Mesendoderm (in vitro differentiated cells): Measurements from ENCODE around the gene SAT2.
A peak's percentile ranks its signal among the peaks of the same experiment; 100 is the strongest.

Source experiments
- DNase-seq: peaks from one replicate; pipeline ENCODE4 v3.0.0; 2013
- H2AK5ac ChIP-seq: 2 replicates; pipeline ENCODE4 v1.6.1; 2013; ENCODE audit warnings: low read length, inconsistent platforms
- H2BK120ac ChIP-seq: 2 replicates; pipeline ENCODE4 v1.6.1; 2013; ENCODE audit warnings: low read depth, mild to moderate bottlenecking, low read length, moderate library complexity, mixed read lengths
- H2BK15ac ChIP-seq: replicated peaks from 2 replicates; pipeline ENCODE4 v1.6.1; 2013; ENCODE audit warnings: low read depth, mild to moderate bottlenecking, moderate library complexity
- H2BK5ac ChIP-seq: 2 replicates; pipeline ENCODE4 v1.6.1; 2013; ENCODE audit warnings: low read length, inconsistent platforms
- H3K18ac ChIP-seq: 2 replicates; pipeline ENCODE4 v1.6.1; 2013; ENCODE audit warnings: mild to moderate bottlenecking, low read length, mixed read lengths
- H3K23ac ChIP-seq: one replicate; pipeline ENCODE4 v1.6.1; 2013; ENCODE audit warnings: low read length
- H3K27ac ChIP-seq: 2 replicates; pipeline ENCODE4 v1.5.1; 2013; ENCODE audit warnings: low read depth, mild to moderate bottlenecking, inconsistent platforms, low read length, moderate library complexity
- H3K27me3 ChIP-seq: 2 replicates; pipeline ENCODE4 v1.6.1; 2013; ENCODE audit warnings: low read length, control low read depth, mild to moderate bottlenecking, inconsistent platforms; ENCODE audit not compliant: insufficient read depth, poor library complexity
- H3K36me3 ChIP-seq: 2 replicates; pipeline ENCODE4 v1.6.1; 2013; ENCODE audit warnings: low read length, inconsistent platforms; ENCODE audit not compliant: control insufficient read depth, insufficient read depth
- H3K4ac ChIP-seq: one replicate; pipeline ENCODE4 v1.6.1; 2013; ENCODE audit warnings: low read depth, mild to moderate bottlenecking, low read length, moderate library complexity
- H3K4me1 ChIP-seq: 2 replicates; pipeline ENCODE4 v1.6.1; 2013; ENCODE audit warnings: low read depth, low read length, inconsistent platforms; ENCODE audit not compliant: control insufficient read depth
- H3K4me2 ChIP-seq: 2 replicates; pipeline ENCODE4 v1.6.1; 2013; ENCODE audit warnings: low read length
- H3K4me3 ChIP-seq: 2 replicates; pipeline ENCODE4 v1.5.1; 2013; ENCODE audit warnings: mild to moderate bottlenecking, low read length
- H3K56ac ChIP-seq: one replicate; pipeline ENCODE4 v1.6.1; 2013; ENCODE audit warnings: low read length
- H3K79me1 ChIP-seq: 2 replicates; pipeline ENCODE4 v1.6.1; 2013; ENCODE audit warnings: low read length, inconsistent platforms
- H3K79me2 ChIP-seq: 2 replicates; pipeline ENCODE4 v1.6.1; 2013; ENCODE audit warnings: mild to moderate bottlenecking, low read length; ENCODE audit not compliant: control insufficient read depth, insufficient read depth
- H3K9ac ChIP-seq: 2 replicates; pipeline ENCODE4 v1.6.1; 2013; ENCODE audit warnings: low read length, inconsistent platforms
- H4K5ac ChIP-seq: one replicate; pipeline ENCODE4 v1.6.1; 2013; ENCODE audit warnings: low read length
- H4K8ac ChIP-seq: one replicate; pipeline ENCODE4 v1.6.1; 2013; ENCODE audit warnings: low read depth, mild to moderate bottlenecking, control low read depth, low read length, moderate library complexity
- WGBS: extraction: QIAGEN DNeasy Blood & Tissue Kit; methylation state at CpG from one replicate; pipeline ENCODE4 v1.1.7; 2013; ENCODE audit warnings: low lambda C conversion rate, missing lambda C conversion rate; ENCODE audit not compliant: insufficient coverage; ENCODE audit errors: extremely low coverage; 5-methylcytosine and 5-hydroxymethylcytosine counted together

SAT2 gene

DNA sequence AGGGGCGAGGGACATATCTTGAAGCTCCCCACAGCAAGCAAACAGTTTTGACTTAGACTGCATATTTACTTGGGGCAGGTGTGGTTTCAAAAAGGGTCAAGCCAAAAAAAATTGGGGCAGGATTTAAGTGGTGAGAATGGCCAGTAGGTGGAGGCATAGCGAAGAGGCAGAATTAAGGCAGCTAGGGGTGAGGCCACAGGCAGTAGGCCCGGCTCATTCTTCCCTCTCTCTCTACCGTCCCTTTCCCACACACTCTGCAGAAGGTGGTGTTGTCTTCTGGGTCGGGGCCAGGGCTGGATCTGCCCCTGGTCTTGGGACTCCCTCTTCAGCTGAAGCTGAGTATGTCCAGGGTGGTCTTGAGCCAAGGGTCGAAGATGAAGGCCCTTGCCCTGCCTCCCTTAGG, 4.9 kb upstream of the SAT2 start:
- H2BK5ac ChIP-seq: no peak overlapping the region
- no peak overlapping the region for H3K27ac ChIP-seq
- no peaks in the 10 kb centered on the region for H3K36me3 ChIP-seq
- H2AK5ac ChIP-seq: no peak overlapping the region
- H3K9ac ChIP-seq: peak overlapping the region; percentile 41
- H2BK15ac ChIP-seq: no peak overlapping the region
- H3K4me1 ChIP-seq: no peaks in the 10 kb centered on the region
- H3K79me1 ChIP-seq: no peaks in the 10 kb centered on the region
- DNase-seq: peak; percentile 81
- H3K4me3 ChIP-seq: no peak overlapping the region
- H3K23ac ChIP-seq: no peak overlapping the region
- H4K8ac ChIP-seq: no peak overlapping the region
- no CpG with 5 or more reads among the region's 6 CpGs for WGBS
- H4K5ac ChIP-seq: no peak overlapping the region
- no peaks in the 10 kb centered on the region for H3K79me2 ChIP-seq
- H3K56ac ChIP-seq: peak overlapping the region; percentile 77
- H3K27me3 ChIP-seq: no peaks in the 10 kb centered on the region
- no peak overlapping the region for H3K4ac ChIP-seq
- no peak overlapping the region for H3K4me2 ChIP-seq
- H3K18ac ChIP-seq: no peak overlapping the region
- no peak overlapping the region for H2BK120ac ChIP-seq

DNA sequence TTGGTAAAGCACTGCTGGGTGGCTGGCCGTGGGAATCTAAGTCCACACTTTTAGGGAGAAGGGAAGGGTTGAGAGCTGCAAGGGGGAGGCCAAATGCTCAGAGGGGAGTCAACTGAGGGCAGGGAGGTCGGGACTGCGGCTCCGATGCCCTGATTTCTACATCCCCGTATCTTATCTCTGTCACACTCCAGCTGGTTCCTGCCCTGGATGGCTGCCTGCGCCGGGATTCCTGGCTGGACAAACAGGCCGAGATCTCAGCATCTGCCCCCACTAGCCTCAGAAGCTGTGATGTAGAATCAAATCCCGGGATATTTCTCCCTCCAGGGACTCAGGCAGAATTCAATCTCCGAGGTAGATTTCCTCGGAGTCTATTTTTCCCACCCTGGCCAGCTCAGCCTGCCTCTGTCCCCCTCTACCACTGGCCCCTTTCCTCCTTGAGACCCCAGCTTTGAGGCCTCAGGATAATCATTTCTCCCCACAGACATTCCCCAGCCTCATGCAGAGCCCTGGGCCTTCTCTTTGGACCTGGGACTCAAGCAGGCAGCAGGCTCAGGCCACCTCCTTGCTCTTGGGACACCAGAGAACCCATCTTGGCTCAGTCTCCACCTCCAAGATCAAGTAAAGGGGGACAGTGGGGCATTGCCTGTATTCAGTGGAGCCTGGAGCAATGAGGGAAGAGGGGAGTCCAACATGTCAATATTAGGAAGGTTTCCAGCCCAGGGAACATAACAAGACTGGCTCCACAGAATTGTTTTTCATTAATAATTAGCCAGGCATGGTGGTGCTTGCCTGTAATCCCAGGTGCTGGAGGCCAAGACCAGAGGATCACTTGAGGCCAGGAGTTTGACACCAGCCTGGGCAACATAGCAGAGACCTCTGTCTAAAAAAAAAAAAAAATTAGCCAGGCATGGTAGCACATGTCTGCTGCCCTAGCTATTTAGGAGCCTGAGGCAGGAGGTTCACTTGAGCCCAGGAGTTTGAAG, 4.1 kb upstream of the SAT2 start:
- no peak overlapping the region for H3K27ac ChIP-seq
- H2BK15ac ChIP-seq: no peak overlapping the region
- H3K9ac ChIP-seq: no peak overlapping the region
- no peak overlapping the region for H4K5ac ChIP-seq
- no CpG with 5 or more reads among the region's 11 CpGs for WGBS
- H3K4me2 ChIP-seq: no peak overlapping the region
- H3K79me2 ChIP-seq: no peaks in the 10 kb centered on the region
- H3K56ac ChIP-seq: no peak overlapping the region
- H2BK120ac ChIP-seq: no peak overlapping the region
- H3K36me3 ChIP-seq: no peaks in the 10 kb centered on the region
- H3K4me3 ChIP-seq: no peak overlapping the region
- no peak overlapping the region for H4K8ac ChIP-seq
- peaks cover 2% of the 10 kb centered on the region for H3K4me1 ChIP-seq
- H3K18ac ChIP-seq: no peak overlapping the region
- no peak for DNase-seq
- H2BK5ac ChIP-seq: no peak overlapping the region
- H2AK5ac ChIP-seq: no peak overlapping the region
- H3K4ac ChIP-seq: no peak overlapping the region
- no peaks in the 10 kb centered on the region for H3K27me3 ChIP-seq
- no peak overlapping the region for H3K23ac ChIP-seq
- H3K79me1 ChIP-seq: no peaks in the 10 kb centered on the region

DNA sequence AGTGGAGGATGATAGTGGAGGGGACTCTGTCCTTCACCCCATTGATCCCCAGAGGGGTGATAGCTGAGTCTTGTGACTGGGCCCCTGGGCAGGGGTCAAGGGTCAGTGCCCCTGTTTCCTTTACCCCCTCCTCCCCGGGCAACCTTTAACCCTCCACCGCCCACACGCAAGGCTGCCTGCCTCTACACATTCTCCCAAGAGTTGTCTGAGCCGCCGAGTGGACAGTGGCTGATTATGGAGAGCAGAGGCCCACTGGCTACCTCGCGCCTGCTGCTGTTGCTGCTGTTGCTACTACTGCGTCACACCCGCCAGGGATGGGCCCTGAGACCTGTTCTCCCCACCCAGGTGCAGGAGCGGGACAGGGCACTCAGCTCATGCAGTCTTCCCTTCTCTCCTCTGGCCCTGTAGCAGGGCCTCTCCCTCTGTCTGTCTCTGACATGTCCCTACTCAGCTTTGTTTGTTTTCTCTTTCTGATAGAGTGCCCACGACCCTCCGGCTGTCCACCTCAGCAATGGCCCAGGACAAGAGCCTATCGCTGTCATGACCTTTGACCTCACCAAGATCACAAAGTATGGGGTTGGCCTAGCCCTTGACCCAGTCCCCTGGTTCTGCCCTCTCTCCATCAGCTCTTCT, 2.4 kb upstream of the SAT2 start, which contains the start of gene SHBG:
SHBG (plus strand) TSS at position 197 of the 633 bp plus-strand sequence; CDS start at position 235, 38 bp downstream.
- WGBS: no CpG with 5 or more reads among the region's 13 CpGs
- no peak within 1 kb of the TSS for H2AK5ac ChIP-seq
- no peak within 1 kb of the TSS for H3K23ac ChIP-seq
- H3K4me3 ChIP-seq: no peak within 1 kb of the TSS
- no peak within 1 kb of the TSS for H4K8ac ChIP-seq
- peaks cover 3% of the 10 kb centered on the region for H3K79me1 ChIP-seq
- H3K56ac ChIP-seq: no peak within 1 kb of the TSS
- H3K79me2 ChIP-seq: no peaks in the 10 kb centered on the region
- H4K5ac ChIP-seq: no peak within 1 kb of the TSS
- H3K27me3 ChIP-seq: no peaks in the 10 kb centered on the region
- no peak for DNase-seq
- H3K4me1 ChIP-seq: peaks cover 4% of the 10 kb centered on the region
- H2BK120ac ChIP-seq: no peak within 1 kb of the TSS
- H2BK5ac ChIP-seq: no peak within 1 kb of the TSS
- H3K18ac ChIP-seq: no peak within 1 kb of the TSS
- no peaks in the 10 kb centered on the region for H3K36me3 ChIP-seq
- no peak within 1 kb of the TSS for H2BK15ac ChIP-seq
- no peak within 1 kb of the TSS for H3K9ac ChIP-seq
- no peak within 1 kb of the TSS for H3K4ac ChIP-seq
- no peak within 1 kb of the TSS for H3K4me2 ChIP-seq
- H3K27ac ChIP-seq: no peak within 1 kb of the TSS

DNA sequence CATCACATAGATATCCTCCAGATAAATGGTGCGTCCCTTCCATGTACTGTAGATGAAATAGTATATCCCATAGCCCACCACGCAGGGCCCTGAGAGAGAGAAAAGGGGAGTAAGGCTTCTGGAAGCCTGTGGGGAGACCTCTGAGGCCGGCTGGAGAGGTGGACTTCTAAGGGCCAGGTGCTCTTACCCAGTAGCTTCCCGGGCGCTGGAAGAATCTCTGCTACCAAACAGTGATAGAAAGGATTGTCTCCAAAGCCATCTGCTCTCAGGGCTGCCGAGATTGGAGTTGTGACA, 718 bp downstream of the SAT2 start:
- no peaks in the 10 kb centered on the region for H3K27me3 ChIP-seq
- H3K9ac ChIP-seq: peak overlapping the region; percentile 80
- H3K4me2 ChIP-seq: peak overlapping the region; percentile 45
- no peak overlapping the region for H2BK120ac ChIP-seq
- H4K8ac ChIP-seq: no peak overlapping the region
- peaks cover 4% of the 10 kb centered on the region for H3K4me1 ChIP-seq
- H4K5ac ChIP-seq: no peak overlapping the region
- no peaks in the 10 kb centered on the region for H3K79me2 ChIP-seq
- peak overlapping the region; percentile 52 for H3K4me3 ChIP-seq
- H2BK15ac ChIP-seq: no peak overlapping the region
- peak overlapping the region; percentile 86 for H3K56ac ChIP-seq
- H3K23ac ChIP-seq: no peak overlapping the region
- DNase-seq: no peak
- no peak overlapping the region for H2AK5ac ChIP-seq
- H3K4ac ChIP-seq: peak overlapping the region; percentile 83
- WGBS: no CpG with 5 or more reads among the region's 6 CpGs
- H2BK5ac ChIP-seq: no peak overlapping the region
- H3K79me1 ChIP-seq: peaks cover 3% of the 10 kb centered on the region
- H3K36me3 ChIP-seq: no peaks in the 10 kb centered on the region
- no peak overlapping the region for H3K27ac ChIP-seq
- H3K18ac ChIP-seq: peak overlapping the region; percentile 53

DNA sequence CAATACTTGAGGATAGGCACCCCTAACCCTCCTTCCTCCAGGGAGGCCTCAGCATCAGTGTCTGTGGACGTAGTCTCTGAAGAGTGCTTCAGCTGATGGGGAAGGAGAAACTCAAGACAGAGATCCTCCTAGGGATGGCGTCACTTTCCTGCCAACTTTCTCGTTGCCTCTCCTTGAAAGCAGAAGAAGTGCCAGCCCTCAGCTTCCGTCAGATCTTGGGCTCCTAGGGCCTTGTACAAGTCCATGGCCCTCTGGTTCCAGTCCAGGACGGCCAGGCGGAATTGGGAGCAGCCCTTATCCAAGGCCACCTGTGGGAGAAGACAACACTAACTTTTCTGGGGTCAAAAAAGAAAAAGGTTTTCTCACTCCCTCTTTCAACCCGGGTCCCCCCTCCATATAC, 1.3 kb downstream of the SAT2 start:
- H3K4me1 ChIP-seq: peaks cover 4% of the 10 kb centered on the region
- peak overlapping the region; percentile 15 for H3K56ac ChIP-seq
- no peaks in the 10 kb centered on the region for H3K79me2 ChIP-seq
- H2BK15ac ChIP-seq: no peak overlapping the region
- peak overlapping the region; percentile 32 for H3K9ac ChIP-seq
- no peak overlapping the region for H4K8ac ChIP-seq
- H3K27ac ChIP-seq: no peak overlapping the region
- H3K18ac ChIP-seq: no peak overlapping the region
- no peaks in the 10 kb centered on the region for H3K36me3 ChIP-seq
- peaks cover 3% of the 10 kb centered on the region for H3K79me1 ChIP-seq
- no peak overlapping the region for H2BK5ac ChIP-seq
- no CpG with 5 or more reads among the region's 7 CpGs for WGBS
- H2BK120ac ChIP-seq: no peak overlapping the region
- no peak overlapping the region for H4K5ac ChIP-seq
- H3K4ac ChIP-seq: no peak overlapping the region
- H3K27me3 ChIP-seq: no peaks in the 10 kb centered on the region
- no peak for DNase-seq
- H2AK5ac ChIP-seq: no peak overlapping the region
- H3K4me3 ChIP-seq: no peak overlapping the region
- H3K4me2 ChIP-seq: no peak overlapping the region
- no peak overlapping the region for H3K23ac ChIP-seq
